RWPE1 (cell line): ENCODE results near the gene IRF9.
A peak's percentile ranks its signal among the peaks of the same experiment; 100 is the strongest.

Experiments
- CTCF ChIA-PET: fragments of 350-600 bp; sonication (Branson Sonifier 250); formaldehyde crosslinking; extraction: SDS; loops from one replicate; lab custom pipeline; 2021; lab: Yijun Ruan, JAX
- POLR2A ChIA-PET: fragments of 400-600 bp; formaldehyde crosslinking; extraction: SDS; loops from one replicate; lab custom pipeline; 2020; ENCODE audit warnings: antibody characterized with exemption; ENCODE audit not compliant: low non-redundant PET; lab: Yijun Ruan, JAX
- DNase-seq: peaks from one replicate; pipeline ENCODE4 v3.0.0; 2012; ENCODE audit warnings: low spot score
- H3K27ac ChIP-seq: fragments of 450-650 bp; 2 replicates; pipeline ENCODE4 v1.5.1; 2017
- TF ChIP-seq, protein P1 (sequence below): fragments of 450-650 bp; conservative IDR thresholded peaks from 2 replicates; pipeline ENCODE4 v1.5.1; 2017; ENCODE audit warnings: low read depth, mild to moderate bottlenecking

Gene IRF9

DNA sequence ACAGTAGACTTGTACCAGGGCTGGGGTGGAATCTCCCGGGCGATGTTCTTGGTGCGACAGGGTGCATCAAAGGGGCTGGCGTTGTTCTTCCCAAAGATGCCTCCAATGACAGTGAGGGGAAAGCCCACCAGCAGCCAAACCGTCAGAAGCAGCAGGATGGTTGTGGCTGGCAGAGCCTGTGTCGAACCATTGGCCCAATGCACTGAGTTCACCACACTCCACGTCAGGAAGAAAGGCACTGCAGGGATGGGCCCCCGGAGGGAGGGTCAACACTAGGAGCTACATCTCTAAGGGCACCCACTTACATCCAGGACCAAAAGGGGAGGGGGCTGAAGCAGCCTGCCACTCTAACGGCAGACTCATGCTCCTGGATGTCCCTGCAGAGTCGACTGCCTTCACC, 29.4 kb downstream of the IRF9 start:
- H3K27ac ChIP-seq, result 0 out of 2 replicates have a peak overlapping the region, but pooled peaks have one; percentile 15
- TF ChIP-seq, protein P1, sequence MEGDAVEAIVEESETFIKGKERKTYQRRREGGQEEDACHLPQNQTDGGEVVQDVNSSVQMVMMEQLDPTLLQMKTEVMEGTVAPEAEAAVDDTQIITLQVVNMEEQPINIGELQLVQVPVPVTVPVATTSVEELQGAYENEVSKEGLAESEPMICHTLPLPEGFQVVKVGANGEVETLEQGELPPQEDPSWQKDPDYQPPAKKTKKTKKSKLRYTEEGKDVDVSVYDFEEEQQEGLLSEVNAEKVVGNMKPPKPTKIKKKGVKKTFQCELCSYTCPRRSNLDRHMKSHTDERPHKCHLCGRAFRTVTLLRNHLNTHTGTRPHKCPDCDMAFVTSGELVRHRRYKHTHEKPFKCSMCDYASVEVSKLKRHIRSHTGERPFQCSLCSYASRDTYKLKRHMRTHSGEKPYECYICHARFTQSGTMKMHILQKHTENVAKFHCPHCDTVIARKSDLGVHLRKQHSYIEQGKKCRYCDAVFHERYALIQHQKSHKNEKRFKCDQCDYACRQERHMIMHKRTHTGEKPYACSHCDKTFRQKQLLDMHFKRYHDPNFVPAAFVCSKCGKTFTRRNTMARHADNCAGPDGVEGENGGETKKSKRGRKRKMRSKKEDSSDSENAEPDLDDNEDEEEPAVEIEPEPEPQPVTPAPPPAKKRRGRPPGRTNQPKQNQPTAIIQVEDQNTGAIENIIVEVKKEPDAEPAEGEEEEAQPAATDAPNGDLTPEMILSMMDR, result no peak
- ChIA-PET POLR2A (no interaction called here), CTCF (no interaction called here)
- DNase-seq, result no peak

DNA sequence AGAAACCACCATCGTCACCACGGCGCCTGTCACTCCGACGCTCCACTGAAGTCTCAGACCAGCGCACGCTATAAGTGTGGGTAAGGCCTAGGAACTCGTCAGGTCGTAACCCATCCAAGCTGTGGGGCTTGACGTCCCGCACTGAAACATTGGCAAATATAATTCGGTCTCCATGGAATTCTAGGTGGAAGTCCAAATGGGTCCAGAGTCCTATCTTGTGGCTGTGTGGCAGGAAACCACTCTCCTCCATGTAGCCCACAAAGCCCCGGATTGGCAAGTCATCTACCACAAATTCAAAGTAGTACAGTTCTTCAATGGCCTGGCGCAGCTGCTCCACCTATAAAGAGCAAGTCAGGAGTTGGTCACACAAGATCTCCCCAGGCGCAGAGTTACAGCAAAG, 31.9 kb downstream of the IRF9 start:
- ChIA-PET CTCF (no interaction called here), POLR2A (no interaction called here)
- TF ChIP-seq, protein P1, result no peak
- no peak overlapping the region for H3K27ac ChIP-seq
- DNase-seq, result no peak

DNA sequence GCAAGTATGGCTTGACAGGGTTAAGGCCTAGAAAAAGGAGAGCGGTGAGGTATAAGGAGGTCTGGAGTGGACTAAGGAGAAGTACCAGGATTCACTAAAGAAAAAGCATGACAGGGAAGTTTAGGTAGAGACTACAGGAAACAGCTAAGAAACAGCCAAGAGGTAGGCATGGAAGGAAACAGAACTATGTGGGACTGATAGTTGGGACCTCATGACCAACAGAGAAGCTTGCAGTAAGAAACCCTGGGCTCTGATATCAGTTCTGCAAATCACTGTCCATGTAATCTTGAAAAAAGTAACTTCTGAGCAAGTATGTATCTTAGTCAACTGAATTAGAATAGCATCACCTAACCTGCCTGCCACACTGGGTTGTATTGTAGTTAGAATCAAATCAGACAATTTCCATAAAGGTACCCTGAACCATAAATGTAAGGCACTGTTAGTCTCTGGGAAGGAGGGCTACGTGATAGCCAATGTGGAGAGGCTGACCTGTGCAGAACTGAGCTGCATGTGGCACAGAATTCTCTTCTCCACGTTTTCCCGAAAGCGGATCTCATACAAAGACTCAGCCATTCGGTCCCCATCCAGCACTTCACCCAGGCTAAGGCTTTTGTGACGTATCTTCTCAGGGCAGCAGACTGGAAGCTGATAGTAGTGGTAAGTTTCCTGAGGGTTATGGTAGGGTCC, 33.3 kb downstream of the IRF9 start:
- CTCF ChIA-PET, result interaction anchor here (0.6 kb wide), 1 partner anchor 49 kb away, joined by 3 read pairs; no protein-coding TSS in a partner anchor
- TF ChIP-seq, protein P1, result no peak
- DNase-seq, result no peak
- H3K27ac ChIP-seq, result peak overlapping the region; percentile 92
- POLR2A ChIA-PET, result interaction anchor here (0.6 kb wide), 1 partner anchor 29 kb away, joined by 4 read pairs; no protein-coding TSS in a partner anchor

DNA sequence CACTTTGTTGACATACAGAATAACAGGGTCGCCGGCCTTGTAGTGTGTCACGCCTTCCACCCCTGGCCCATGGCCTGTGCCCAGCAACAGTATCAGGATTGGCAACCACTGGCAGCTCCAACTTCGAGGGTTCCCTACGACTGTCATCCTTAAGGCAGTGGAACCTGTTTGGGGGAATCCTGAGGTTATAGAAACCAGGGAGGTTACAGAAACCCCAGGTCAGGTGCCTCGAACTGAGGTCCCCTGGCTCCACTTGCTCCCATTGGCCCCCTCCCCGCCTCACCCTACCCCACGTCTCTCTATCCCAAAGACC, 33.8 kb downstream of the IRF9 start:
- CTCF ChIA-PET, result interaction anchor here (0.6 kb wide), 1 partner anchor 48 kb away, joined by 3 read pairs; no protein-coding TSS in a partner anchor
- TF ChIP-seq, protein P1, result no peak
- no peak for DNase-seq
- H3K27ac ChIP-seq, result peak overlapping the region; percentile 92
- POLR2A ChIA-PET, result interaction anchor here (0.6 kb wide), 1 partner anchor 29 kb away, joined by 4 read pairs; no protein-coding TSS in a partner anchor

DNA sequence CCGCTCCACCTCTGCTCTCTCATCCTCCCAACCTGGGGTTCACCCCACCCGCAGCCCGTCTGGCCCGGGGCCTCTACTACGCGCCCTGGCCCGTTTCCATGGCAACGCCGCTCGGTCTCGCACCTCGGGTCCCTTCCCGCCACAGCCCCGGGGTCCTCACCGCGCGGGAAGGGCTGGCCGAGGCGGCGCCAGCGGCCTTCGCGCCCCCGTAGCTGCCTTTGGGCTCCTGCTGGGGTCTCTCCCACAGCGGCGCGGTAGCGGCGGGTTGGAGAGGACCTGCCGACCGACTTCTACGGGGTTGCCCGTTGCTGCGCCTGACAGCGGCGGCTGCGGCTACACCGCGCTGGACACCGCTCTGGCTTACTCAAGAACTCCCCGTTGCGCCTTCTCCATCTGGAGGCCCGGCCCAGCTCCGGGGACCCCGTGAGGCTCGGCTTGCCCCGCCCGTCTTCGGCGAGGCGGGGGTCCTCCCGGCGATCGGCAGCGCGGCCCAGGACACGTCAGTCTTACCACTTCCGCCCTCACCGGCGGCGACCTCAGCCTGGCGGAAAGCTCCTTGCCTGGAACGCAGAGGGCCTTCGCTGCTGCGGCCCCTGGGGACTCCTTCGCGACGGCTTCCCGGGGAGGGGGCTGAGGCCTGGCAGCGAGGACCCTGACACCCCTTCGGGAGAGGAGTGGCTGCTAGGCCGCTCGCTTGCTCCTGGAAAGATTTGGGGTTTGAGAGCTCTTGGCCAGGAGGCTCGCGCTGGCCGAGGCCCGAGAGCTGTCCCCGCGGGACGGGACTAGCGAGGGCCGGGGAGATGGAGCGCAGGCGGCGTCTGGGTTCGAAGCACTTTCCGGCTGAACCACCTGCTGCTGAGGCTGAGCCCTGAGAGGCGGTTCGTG, 34.4 kb downstream of the IRF9 start, which contains the start of gene TM9SF1:
Gene TM9SF1, minus strand, starts transcription at position 256 of the 885 bp plus-strand sequence. CDS start 422 bp downstream, outside the sequence.
- CTCF ChIA-PET, result interaction anchor here (0.6 to 1.0 kb wide), 4 partner anchors 17 to 135 kb away, joined by 3 to 4 read pairs (median 3); no protein-coding TSS in a partner anchor
- POLR2A ChIA-PET, result interaction anchor here (0.6 to 0.9 kb wide), 2 partner anchors 28 to 81 kb away, joined by 3 to 4 read pairs; no protein-coding TSS in a partner anchor
- peak within 1 kb of the TSS; percentile 92 for H3K27ac ChIP-seq
- DNase-seq, result peak; percentile 76
- TF ChIP-seq, protein P1, result no peak
